ENCODE data around the gene SPATA20. TPM values are rescaled to one million over a fixed set of nuclear protein-coding genes. Genes with fewer than 3 reads are reported as not detected.

The SPATA20 gene
- total and polyA plus RNA-seq, 2 of the 13 experiments (the other 11 are each of a cell fraction or from before 2014, with no cell fraction given), result 36.1 to 64.8 TPM

- TF ChIP-seq ZBTB39 (CRISPR knock-in tag; IDR thresholded peaks at IDR 0.05), result no peak
- TF ChIP-seq PBX2 (CRISPR knock-in tag; IDR thresholded peaks at IDR 0.05), result peak; percentile 69
- 0 out of 2 replicates have a peak, but pooled peaks have one; percentile 52 for TF ChIP-seq CEBPG (CRISPR knock-in tag; IDR thresholded peaks at IDR 0.05)
- no peak for TF ChIP-seq THAP9 (CRISPR knock-in tag; IDR thresholded peaks at IDR 0.05; ENCODE audit: borderline replicate concordance)
- no peak for TF ChIP-seq E2F1 (CRISPR knock-in tag; IDR thresholded peaks at IDR 0.05)
- no peak for TF ChIP-seq RFX5 (IDR thresholded peaks at IDR 0.05; ENCODE audit: low read depth, low read length)
- TF ChIP-seq ZMYM3 (CRISPR knock-in tag; IDR thresholded peaks at IDR 0.05), result no peak
- TF ChIP-seq ATF5 (CRISPR knock-in tag; IDR thresholded peaks at IDR 0.05; ENCODE audit: low read depth), result no peak
Measured at GRCh38 chr17:50527949-50528474, 19.0 kb upstream of the SPATA20 start (continued).

Measured in HepG2 (cell line).